ENCODE results near the gene PDCD1.

PDCD1 gene

GRCh38 chr2:241862775-241863535, 4.3 kb upstream of the PDCD1 start:
- no peak overlapping the region for H3K4me3 ChIP-seq (ENCODE audit: low read length)
- TF ChIP-seq CTCF (IDR thresholded peaks at IDR 0.05; ENCODE audit: insufficient read depth, low read depth, low read length, missing control alignments): no peak
- DNase-seq (ENCODE audit: low read depth): no peak

DNA sequence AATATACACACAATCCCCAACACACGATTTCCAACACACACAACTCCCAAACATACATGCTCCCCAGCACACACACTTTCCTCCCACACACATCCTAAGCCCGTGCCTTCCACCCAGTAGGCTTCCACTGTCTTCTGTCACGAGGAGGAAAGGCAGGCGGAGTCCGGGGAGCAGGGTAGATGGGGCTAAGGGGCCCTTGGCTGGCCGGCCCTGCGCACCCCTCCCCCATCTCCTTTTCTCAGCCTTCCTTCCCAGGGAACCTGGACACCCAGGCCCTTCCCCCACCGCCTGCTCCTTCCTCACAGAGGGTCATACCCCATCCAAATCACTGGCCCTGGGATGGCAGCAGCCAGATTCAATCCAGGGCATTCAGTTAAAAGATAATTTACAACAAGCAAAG, 3.4 kb upstream of the PDCD1 start:
- TF ChIP-seq CTCF (IDR thresholded peaks at IDR 0.05; ENCODE audit: insufficient read depth, low read depth, low read length, missing control alignments): no peak
- H3K4me3 ChIP-seq (ENCODE audit: low read length): no peak overlapping the region
- no peak for DNase-seq (ENCODE audit: low read depth)

DNA sequence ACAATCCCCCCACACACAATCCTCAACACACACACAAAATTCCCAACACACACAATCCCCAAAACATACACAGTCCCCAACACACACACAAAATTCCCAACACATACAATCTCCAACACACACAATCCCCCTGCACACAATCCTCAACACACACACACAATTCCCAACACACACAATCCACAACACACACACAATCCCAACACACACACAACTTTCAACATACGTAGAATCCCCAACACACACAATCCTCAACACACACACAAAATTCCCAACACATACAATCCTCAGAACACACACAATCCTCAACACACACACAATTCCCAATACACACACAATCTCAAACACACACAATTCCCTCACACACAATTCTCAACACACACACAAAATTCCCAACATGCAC, 2.6 kb upstream of the PDCD1 start:
- TF ChIP-seq CTCF (IDR thresholded peaks at IDR 0.05; ENCODE audit: insufficient read depth, low read depth, low read length, missing control alignments): no peak
- H3K4me3 ChIP-seq (ENCODE audit: low read length): no peak overlapping the region
- no peak for DNase-seq (ENCODE audit: low read depth)

DNA sequence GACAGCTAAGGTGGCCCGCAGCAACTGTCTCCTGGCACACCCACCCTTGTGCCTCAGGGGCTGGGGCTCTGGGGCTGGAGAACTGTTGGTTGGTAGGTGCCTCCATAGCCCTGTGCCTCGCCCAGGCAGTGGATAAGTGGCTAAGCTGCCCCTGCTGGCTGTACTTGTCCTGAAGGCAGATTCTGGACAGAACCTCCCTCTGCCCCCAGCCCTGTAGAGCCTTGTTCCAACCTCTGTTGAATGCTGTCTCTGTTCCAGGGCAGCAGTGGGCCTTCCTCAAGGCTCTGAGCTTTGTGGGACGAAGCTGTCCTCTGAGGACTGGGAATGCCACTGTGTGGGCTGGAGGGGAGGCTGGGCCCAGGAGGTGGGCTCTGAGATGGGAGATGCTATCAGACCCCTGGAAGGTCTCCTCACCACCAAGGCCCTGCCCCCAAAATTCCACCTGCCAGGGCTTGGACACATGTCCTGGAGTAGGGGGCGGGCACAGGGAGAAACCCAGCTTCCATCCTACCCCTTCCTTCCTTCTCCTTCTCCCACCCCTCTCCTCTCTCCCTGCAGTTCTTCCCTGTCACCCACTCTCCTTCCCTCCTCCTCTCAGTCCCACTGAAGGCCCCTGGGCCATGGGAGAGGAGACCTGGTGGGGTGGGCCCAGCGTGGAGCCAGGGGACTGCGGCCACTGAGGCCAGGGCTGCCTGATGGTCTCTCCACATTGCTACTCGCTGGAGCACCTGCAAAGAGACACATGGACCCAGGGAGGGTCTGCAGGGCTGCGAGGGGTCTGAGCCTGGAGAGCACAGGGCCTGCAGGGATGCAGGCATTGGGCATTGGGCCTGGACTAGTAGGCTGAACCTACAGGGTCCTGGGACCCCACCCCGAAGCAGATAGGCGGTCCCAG, 1.7 kb upstream of the PDCD1 start:
- no peak for TF ChIP-seq CTCF (IDR thresholded peaks at IDR 0.05; ENCODE audit: insufficient read depth, low read depth, low read length, missing control alignments)
- no peak for DNase-seq (ENCODE audit: low read depth)
- no peak overlapping the region for H3K4me3 ChIP-seq (ENCODE audit: low read length)

DNA sequence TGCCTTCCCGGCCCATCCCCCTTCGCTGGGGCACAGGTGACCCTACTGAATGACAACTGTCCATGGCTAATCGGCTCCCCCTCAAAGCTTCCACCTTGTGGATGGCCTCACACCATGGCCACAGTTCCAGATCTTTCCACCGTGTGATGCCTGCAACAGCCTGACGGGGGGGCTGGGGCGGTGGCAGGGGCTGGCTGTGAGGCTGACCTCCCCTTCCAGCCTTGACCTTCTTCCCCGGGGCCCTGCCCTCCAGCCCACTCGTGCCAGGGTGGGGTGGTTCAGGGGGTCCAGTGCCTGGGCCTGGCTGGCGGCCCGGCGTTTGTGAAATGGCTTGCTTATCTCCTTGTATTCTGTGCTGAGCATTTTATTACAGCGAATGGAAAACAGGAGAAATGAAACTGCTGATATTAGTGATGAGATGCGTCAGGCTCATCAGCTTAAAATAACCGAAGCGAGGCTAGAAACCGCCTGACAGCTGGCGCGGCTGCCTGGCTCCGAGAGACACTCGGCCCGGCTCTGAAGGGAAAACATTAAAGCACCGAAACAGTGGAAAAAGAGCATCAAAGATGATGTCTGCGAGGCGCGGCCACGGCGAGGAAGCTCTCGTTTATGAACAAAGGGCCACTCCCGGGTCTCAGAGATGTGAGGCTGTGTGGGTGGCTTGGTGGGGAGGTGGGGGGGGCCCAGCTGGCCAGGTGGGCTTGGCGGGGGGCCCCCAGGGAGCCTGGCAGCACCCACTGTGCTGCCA, 916 bp upstream of the PDCD1 start:
- H3K4me3 ChIP-seq (ENCODE audit: low read length): no peak overlapping the region
- TF ChIP-seq CTCF (IDR thresholded peaks at IDR 0.05; ENCODE audit: insufficient read depth, low read depth, low read length, missing control alignments): peak; percentile 18
- no peak for DNase-seq (ENCODE audit: low read depth)

DNA sequence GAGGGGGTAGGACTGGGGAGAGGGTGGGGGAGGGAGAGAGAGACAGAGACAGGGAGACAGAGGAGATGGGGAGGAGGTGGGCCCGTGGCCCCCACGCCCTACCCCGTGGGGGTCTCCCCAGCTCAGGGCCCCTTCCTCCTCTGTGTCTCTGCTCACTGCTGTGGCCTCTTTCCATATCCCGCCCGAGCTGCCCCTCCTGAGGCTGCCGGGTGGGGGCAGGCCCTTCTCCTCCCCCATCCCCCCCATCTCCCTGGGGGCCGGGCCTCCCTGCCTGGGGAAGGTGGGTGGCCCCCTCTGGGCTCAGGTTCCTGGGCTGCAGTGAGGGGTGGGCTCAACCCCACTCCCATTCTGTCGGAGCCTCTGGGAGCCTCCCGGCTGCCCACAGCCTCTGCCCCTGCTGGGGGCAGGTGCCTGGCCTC, 332 bp upstream of the PDCD1 start:
- no peak overlapping the region for H3K4me3 ChIP-seq (ENCODE audit: low read length)

More for the DNA sequence above, 332 bp upstream of the PDCD1 start:
- DNase-seq (ENCODE audit: low read depth): no peak
- no peak for TF ChIP-seq CTCF (IDR thresholded peaks at IDR 0.05; ENCODE audit: insufficient read depth, low read depth, low read length, missing control alignments)

Measured in epithelial cell of esophagus (primary cell).